Neutrophil (primary cell): ENCODE results near the gene HMBS.
A peak's percentile ranks its signal among the peaks of the same experiment; 100 is the strongest.

Source experiments
- H3K27ac ChIP-seq: fragments of 200-600 bp; sonication (generic); 2 replicates; pipeline ENCODE4 v1.5.1; 2016; ENCODE audit warnings: mild to moderate bottlenecking, moderate library complexity
- H3K27me3 ChIP-seq: fragments of 200-600 bp; sonication (generic); 2 replicates; pipeline ENCODE4 v1.6.0; 2016; ENCODE audit warnings: mild to moderate bottlenecking
- H3K36me3 ChIP-seq: fragments of 200-600 bp; sonication (generic); 2 replicates; pipeline ENCODE4 v1.5.1; 2017
- H3K4me1 ChIP-seq, 2 experiments: fragments of 200-600 bp in 1 of 2; sonication (generic) in 1 of 2; 1 replicate in 1 of 2; 2 replicates in 1 of 2; pipeline versions ENCODE4 v1.5.1 to v1.6.1; 2013 to 2016; ENCODE audit warnings: low read depth in 1 of 2, low read length in 1 of 2, mild to moderate bottlenecking in 1 of 2, moderate library complexity in 1 of 2; ENCODE audit not compliant: control insufficient read depth in 1 of 2, insufficient read depth in 1 of 2
- H3K4me3 ChIP-seq, 2 experiments: fragments of 200-600 bp in 1 of 2; sonication (generic) in 1 of 2; 1 replicate in 1 of 2; 2 replicates in 1 of 2; pipeline ENCODE4 v1.5.1; 2013 to 2016; ENCODE audit warnings: low read depth in 1 of 2, low read length in 1 of 2, mild to moderate bottlenecking in 1 of 2, moderate library complexity in 1 of 2
- H3K9me3 ChIP-seq: fragments of 200-600 bp; sonication (generic); 2 replicates; pipeline ENCODE4 v1.5.1; 2016
- CTCF ChIP-seq: fragments of 200-600 bp; sonication (generic); IDR thresholded peaks from 2 replicates; pipeline ENCODE4 v1.5.1; 2016; ENCODE audit warnings: antibody characterized with exemption

Gene HMBS

GRCh38 chr11:119103793-119104192 lies 19.1 kb downstream of the HMBS start:
- Histone ChIP-seq H3K4me3 (no peak overlapping the region), H3K36me3 (no peaks in the 10 kb centered on the region), H3K27me3 (no peaks in the 10 kb centered on the region), H3K4me1 (peaks cover 56 to 59% of the 10 kb centered on the region in 2 experiments), H3K27ac (no peak overlapping the region), H3K9me3 (no peaks in the 10 kb centered on the region)
- TF ChIP-seq CTCF, result no peak

- Histone ChIP-seq H3K27me3 (no peaks in the 10 kb centered on the region), H3K4me1 (peaks cover 55 to 64% of the 10 kb centered on the region in 2 experiments), H3K27ac (peak within 1 kb of the TSS; percentile 98), H3K36me3 (peaks cover 16% of the 10 kb centered on the region), H3K4me3 (peak within 1 kb of the TSS; percentile 64 to 94), H3K9me3 (no peaks in the 10 kb centered on the region)
- TF ChIP-seq CTCF, result peak; percentile 11
Measured at GRCh38 chr11:119106564-119107537, 22.2 kb downstream of the HMBS start, which contains the start of gene C2CD2L. Gene C2CD2L (plus strand): TSS chr11:119107344. CDS start chr11:119107742, 398 bp downstream.

- no peaks in the 10 kb centered on the region for H3K9me3 ChIP-seq
- H3K27me3 ChIP-seq, result no peaks in the 10 kb centered on the region
- no peak for TF ChIP-seq CTCF
- peak overlapping the region; percentile 64 to 94 for H3K4me3 ChIP-seq
- peaks cover 47 to 56% of the 10 kb centered on the region in 2 experiments for H3K4me1 ChIP-seq
- peak overlapping the region; percentile 98 for H3K27ac ChIP-seq
- H3K36me3 ChIP-seq, result peaks cover 23% of the 10 kb centered on the region
Measured at GRCh38 chr11:119107538-119108145, 23.0 kb downstream of the HMBS start.

- no peak for TF ChIP-seq CTCF
- Histone ChIP-seq H3K4me3 (peak overlapping the region; percentile 64 to 94), H3K4me1 (peaks cover 41 to 53% of the 10 kb centered on the region in 2 experiments), H3K27me3 (no peaks in the 10 kb centered on the region), H3K27ac (peak overlapping the region; percentile 98), H3K9me3 (no peaks in the 10 kb centered on the region), H3K36me3 (peaks cover 30% of the 10 kb centered on the region)
Measured at GRCh38 chr11:119108146-119108856, 23.6 kb downstream of the HMBS start.

- Histone ChIP-seq H3K27ac (peak overlapping the region; percentile 98), H3K4me3 (peak overlapping the region; percentile 64 to 94)
Measured at GRCh38 chr11:119108857-119109221, 24.2 kb downstream of the HMBS start.

More at GRCh38 chr11:119108857-119109221, 24.2 kb downstream of the HMBS start:
- H3K4me1 ChIP-seq, result peaks cover 41 to 53% of the 10 kb centered on the region in 2 experiments
- peaks cover 35% of the 10 kb centered on the region for H3K36me3 ChIP-seq
- H3K9me3 ChIP-seq, result no peaks in the 10 kb centered on the region
- no peaks in the 10 kb centered on the region for H3K27me3 ChIP-seq
- TF ChIP-seq CTCF, result no peak
